Activated CD8-positive, alpha-beta memory T cell treated with anti-CD3 and anti-CD28 coated beads, Interleukin-2, amount 10 ng/mL, durations not matched to agents 7 days and 5 days (primary cell): ENCODE data around the gene PLAC9. TPM values are rescaled to one million over a fixed set of nuclear protein-coding genes. Genes with fewer than 3 reads are reported as not detected.
"Not testable (repeated sequence)": the region's sequence is repeated elsewhere in the genome, so short reads cannot be mapped to it uniquely, and the experiment has no call there.

Experiments used
- ATAC-seq: fragments of 150-1000 bp; cut with Tn5 transposase; one replicate; pipeline ENCODE4 v1.10.0; 2021; ENCODE audit warnings: moderate library complexity
- CTCF ChIA-PET: fragments of 350-600 bp; sonication (Branson Sonifier 250); formaldehyde crosslinking; loops from one replicate; lab custom pipeline; 2021; ENCODE audit warnings: antibody characterized with exemption; lab: Charles Lee
- DNase-seq: peaks from one replicate; pipeline ENCODE4 v3.0.0-alpha.2; 2020
- H3K27ac Mint-ChIP-seq: one replicate; pipeline ENCODE4 v1.8.0; 2021; ENCODE audit warnings: mild to moderate bottlenecking, mixed read lengths
- H3K27me3 Mint-ChIP-seq: one replicate; pipeline ENCODE4 v1.8.0; 2021; ENCODE audit warnings: mixed read lengths
- H3K36me3 Mint-ChIP-seq: one replicate; pipeline ENCODE4 v1.8.0; 2021; ENCODE audit warnings: mild to moderate bottlenecking, mixed read lengths
- H3K4me1 Mint-ChIP-seq: one replicate; pipeline ENCODE4 v1.8.0; 2021; ENCODE audit warnings: mixed read lengths
- H3K4me3 Mint-ChIP-seq: one replicate; pipeline ENCODE4 v1.8.0; 2021; ENCODE audit warnings: mild to moderate bottlenecking, moderate library complexity, mixed read lengths
- H3K9me3 Mint-ChIP-seq: one replicate; pipeline ENCODE4 v1.8.0; 2022; ENCODE audit warnings: low read depth, mixed read lengths
- total RNA-seq, 2 experiments: library from RNA; stranded (reverse); gene quantifications; one replicate each; pipeline ENCODE4 v1.2.3, GENCODE V29; 2021

PLAC9 gene
- total RNA-seq, 2 experiments from 2014 or later: not detected

GRCh38 chr10:80145406-80146308, 13.1 kb downstream of the PLAC9 start:
- DNase-seq, H3K27me3 Mint-ChIP-seq, H3K4me3 Mint-ChIP-seq, H3K27ac Mint-ChIP-seq, H3K9me3 Mint-ChIP-seq, ATAC-seq: not testable (repeated sequence)
- peaks cover 21% of the 10 kb centered on the region for H3K4me1 Mint-ChIP-seq
- CTCF ChIA-PET: interaction anchor here (0.8 to 6.3 kb wide), 8 partner anchors 42 to 116 kb away, joined by 5 to 137 read pairs (median 14); no protein-coding TSS in a partner anchor
- peaks cover 22% of the 10 kb centered on the region for H3K36me3 Mint-ChIP-seq

- Mint-ChIP-seq H3K36me3 (peaks cover 33% of the 10 kb centered on the region), H3K27ac (no peak overlapping the region), H3K27me3 (no peaks in the 10 kb centered on the region), H3K4me3 (no peak overlapping the region), H3K4me1 (peaks cover 21% of the 10 kb centered on the region), H3K9me3 (no peaks in the 10 kb centered on the region)
- DNase-seq: no peak
- ATAC-seq: no peak
- CTCF ChIA-PET: interaction anchor here (0.7 to 2.3 kb wide), 4 partner anchors 15 to 114 kb away, joined by 3 to 6 read pairs (median 4); no protein-coding TSS in a partner anchor
These were observed 14.4 kb downstream of the PLAC9 start for GRCh38 chr10:80146918-80147317.

GRCh38 chr10:80148166-80148805, 15.8 kb downstream of the PLAC9 start:
- no peaks in the 10 kb centered on the region for H3K9me3 Mint-ChIP-seq
- ATAC-seq (no peak), DNase-seq (no peak)
- H3K36me3 Mint-ChIP-seq: peaks cover 43% of the 10 kb centered on the region
- CTCF ChIA-PET: interaction anchor here (0.7 to 2.3 kb wide), 4 partner anchors 65 to 113 kb away, joined by 3 to 6 read pairs (median 4); no protein-coding TSS in a partner anchor
- no peak overlapping the region for H3K27ac Mint-ChIP-seq
- H3K27me3 Mint-ChIP-seq: no peaks in the 10 kb centered on the region
- no peak overlapping the region for H3K4me3 Mint-ChIP-seq
- peaks cover 21% of the 10 kb centered on the region for H3K4me1 Mint-ChIP-seq

- no peaks in the 10 kb centered on the region for H3K27me3 Mint-ChIP-seq
- peaks cover 49% of the 10 kb centered on the region for H3K36me3 Mint-ChIP-seq
- ATAC-seq: no peak
- no peak for DNase-seq
- no peak overlapping the region for H3K27ac Mint-ChIP-seq
- H3K4me3 Mint-ChIP-seq: no peak overlapping the region
- H3K4me1 Mint-ChIP-seq: peaks cover 15% of the 10 kb centered on the region
- H3K9me3 Mint-ChIP-seq: no peaks in the 10 kb centered on the region
- CTCF ChIA-PET: interaction anchor here (0.7 to 1.5 kb wide), 4 partner anchors 40 to 112 kb away, joined by 3 to 5 read pairs (median 3); no protein-coding TSS in a partner anchor
These were observed 16.6 kb downstream of the PLAC9 start for GRCh38 chr10:80149123-80149522.

GRCh38 chr10:80150172-80150571, 17.6 kb downstream of the PLAC9 start:
- DNase-seq: no peak
- CTCF ChIA-PET: interaction anchor here (1.4 to 1.6 kb wide), 2 partner anchors 10 to 73 kb away, joined by 4 to 5 read pairs; no protein-coding TSS in a partner anchor
- no peaks in the 10 kb centered on the region for H3K9me3 Mint-ChIP-seq
- H3K4me3 Mint-ChIP-seq: no peak overlapping the region
- H3K27me3 Mint-ChIP-seq: no peaks in the 10 kb centered on the region
- no peak overlapping the region for H3K27ac Mint-ChIP-seq
- ATAC-seq: no peak
- H3K4me1 Mint-ChIP-seq: peaks cover 6% of the 10 kb centered on the region
- peaks cover 57% of the 10 kb centered on the region for H3K36me3 Mint-ChIP-seq

- H3K4me1 Mint-ChIP-seq: peaks cover 2% of the 10 kb centered on the region
- peaks cover 79% of the 10 kb centered on the region for H3K36me3 Mint-ChIP-seq
- H3K27ac Mint-ChIP-seq: no peak overlapping the region
- no peak overlapping the region for H3K4me3 Mint-ChIP-seq
- no peak for ATAC-seq
- no peak for DNase-seq
- CTCF ChIA-PET: interaction anchor here (2.2 to 2.5 kb wide), 2 partner anchors 9 to 100 kb away, joined by 5 to 9 read pairs; no protein-coding TSS in a partner anchor
- H3K27me3 Mint-ChIP-seq: no peaks in the 10 kb centered on the region
- no peaks in the 10 kb centered on the region for H3K9me3 Mint-ChIP-seq
These were observed 20.3 kb downstream of the PLAC9 start for GRCh38 chr10:80152820-80153219.

GRCh38 chr10:80153460-80153859, 20.9 kb downstream of the PLAC9 start:
- H3K27me3 Mint-ChIP-seq: no peaks in the 10 kb centered on the region
- H3K27ac Mint-ChIP-seq: no peak overlapping the region
- peaks cover 2% of the 10 kb centered on the region for H3K4me1 Mint-ChIP-seq
- no peaks in the 10 kb centered on the region for H3K9me3 Mint-ChIP-seq
- ATAC-seq (no peak), DNase-seq (no peak)
- no peak overlapping the region for H3K4me3 Mint-ChIP-seq
- CTCF ChIA-PET: interaction anchor here (2.2 to 2.5 kb wide), 2 partner anchors 9 to 99 kb away, joined by 5 to 9 read pairs; no protein-coding TSS in a partner anchor
- H3K36me3 Mint-ChIP-seq: peaks cover 83% of the 10 kb centered on the region

- Mint-ChIP-seq H3K4me1 (peaks cover 13% of the 10 kb centered on the region), H3K27me3 (no peaks in the 10 kb centered on the region), H3K9me3 (no peaks in the 10 kb centered on the region), H3K36me3 (peaks cover 82% of the 10 kb centered on the region), H3K27ac (no peak overlapping the region), H3K4me3 (no peak overlapping the region)
- CTCF ChIA-PET: interaction anchor here (1.7 to 2.5 kb wide), 2 partner anchors 11 kb away, joined by 4 to 9 read pairs; no protein-coding TSS in a partner anchor
- no peak for DNase-seq
- no peak for ATAC-seq
These were observed 22.1 kb downstream of the PLAC9 start for GRCh38 chr10:80154626-80154977.

- Mint-ChIP-seq H3K36me3 (peaks cover 84% of the 10 kb centered on the region), H3K4me1 (peaks cover 18% of the 10 kb centered on the region)
These were observed 22.6 kb downstream of the PLAC9 start for GRCh38 chr10:80154978-80155695.

GRCh38 chr10:80155696-80156215, 23.2 kb downstream of the PLAC9 start:
- Mint-ChIP-seq H3K36me3 (peaks cover 82% of the 10 kb centered on the region), H3K27ac (no peak overlapping the region), H3K4me1 (peaks cover 22% of the 10 kb centered on the region), H3K4me3 (no peak overlapping the region), H3K27me3 (no peaks in the 10 kb centered on the region), H3K9me3 (no peaks in the 10 kb centered on the region)
- CTCF ChIA-PET: interaction anchor here (1.7 kb wide), 1 partner anchor 12 kb away, joined by 4 read pairs; no protein-coding TSS in a partner anchor
- DNase-seq (no peak), ATAC-seq (no peak)

More at GRCh38 chr10:80154978-80155695, 22.6 kb downstream of the PLAC9 start:
- CTCF ChIA-PET: interaction anchor here (1.7 kb wide), 1 partner anchor 11 kb away, joined by 4 read pairs; no protein-coding TSS in a partner anchor
- DNase-seq (no peak), ATAC-seq (no peak)
- Mint-ChIP-seq H3K4me3 (no peak overlapping the region), H3K9me3 (no peaks in the 10 kb centered on the region), H3K27me3 (no peaks in the 10 kb centered on the region), H3K27ac (no peak overlapping the region)

GRCh38 chr10:80156216-80156615, 23.7 kb downstream of the PLAC9 start:
- ATAC-seq (no peak), DNase-seq (no peak)
- Mint-ChIP-seq H3K27ac (no peak overlapping the region), H3K27me3 (no peaks in the 10 kb centered on the region), H3K4me1 (peaks cover 24% of the 10 kb centered on the region), H3K4me3 (no peak overlapping the region), H3K36me3 (peaks cover 80% of the 10 kb centered on the region), H3K9me3 (no peaks in the 10 kb centered on the region)
- CTCF ChIA-PET: interaction anchor here (1.7 kb wide), 1 partner anchor 12 kb away, joined by 4 read pairs; no protein-coding TSS in a partner anchor

- H3K4me3 Mint-ChIP-seq: no peak overlapping the region
- DNase-seq (no peak), ATAC-seq (no peak)
- peaks cover 24% of the 10 kb centered on the region for H3K4me1 Mint-ChIP-seq
- H3K9me3 Mint-ChIP-seq: no peaks in the 10 kb centered on the region
- peaks cover 74% of the 10 kb centered on the region for H3K36me3 Mint-ChIP-seq
- H3K27me3 Mint-ChIP-seq: no peaks in the 10 kb centered on the region
- H3K27ac Mint-ChIP-seq: no peak overlapping the region
- CTCF ChIA-PET: interaction anchor here (0.6 kb wide), 1 partner anchor 14 kb away, joined by 3 read pairs; no protein-coding TSS in a partner anchor
These were observed 25.0 kb downstream of the PLAC9 start for GRCh38 chr10:80157561-80157960.
